IPS-NIHi7 (cell line): ENCODE data around the gene OR4F6.
A peak's percentile ranks its signal among the peaks of the same experiment; 100 is the strongest.
"Not testable (repeated sequence)": the region's sequence is repeated elsewhere in the genome, so short reads cannot be mapped to it uniquely, and the experiment has no call there.

Experiments used
- DNase-seq: peaks from one replicate; pipeline ENCODE4 v3.0.0; 2012; ENCODE audit warnings: mixed read lengths; ENCODE audit errors: extremely low spot score

The OR4F6 gene

GRCh38 chr15:101803209-101803608 lies at the start of gene OR4F6:
Gene OR4F6, plus strand, starts transcription at chr15:101803509. Its CDS starts 2,211 bp downstream, at chr15:101805720.
- DNase-seq = no peak

DNA sequence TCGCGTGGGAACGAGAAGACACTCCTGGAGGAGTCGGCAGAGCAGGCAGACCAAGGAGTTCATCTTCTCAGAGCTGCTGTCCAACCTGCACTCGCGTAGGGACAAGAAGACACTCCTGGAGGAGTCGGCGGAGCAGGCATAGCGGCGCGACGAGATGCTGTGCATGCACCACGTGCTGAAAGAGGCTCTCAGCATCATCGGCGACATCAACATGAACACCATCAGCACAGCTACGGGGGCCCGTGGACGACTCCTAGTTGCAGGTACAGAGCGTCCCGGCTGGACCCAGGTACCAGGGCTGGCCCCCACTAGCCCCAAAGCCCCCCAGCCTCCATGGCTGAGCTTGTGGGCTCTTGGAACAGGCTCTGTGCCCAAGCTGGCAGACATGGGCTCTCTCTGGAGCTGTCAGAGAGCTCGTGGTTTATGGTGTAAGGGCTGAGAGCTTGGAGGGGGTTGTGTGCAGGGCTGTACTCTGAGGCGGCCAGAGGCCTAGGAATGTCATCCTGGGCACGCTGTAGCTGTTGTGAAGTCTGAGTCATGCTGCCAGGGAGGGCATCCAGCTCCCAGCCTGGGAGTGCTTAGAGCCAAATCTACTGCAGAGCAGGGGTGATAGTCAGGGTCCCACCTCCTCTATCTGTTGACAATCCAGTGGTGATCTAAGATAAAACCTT lies 38.5 kb upstream of the OR4F6 start:
- not testable (repeated sequence) for DNase-seq

DNA sequence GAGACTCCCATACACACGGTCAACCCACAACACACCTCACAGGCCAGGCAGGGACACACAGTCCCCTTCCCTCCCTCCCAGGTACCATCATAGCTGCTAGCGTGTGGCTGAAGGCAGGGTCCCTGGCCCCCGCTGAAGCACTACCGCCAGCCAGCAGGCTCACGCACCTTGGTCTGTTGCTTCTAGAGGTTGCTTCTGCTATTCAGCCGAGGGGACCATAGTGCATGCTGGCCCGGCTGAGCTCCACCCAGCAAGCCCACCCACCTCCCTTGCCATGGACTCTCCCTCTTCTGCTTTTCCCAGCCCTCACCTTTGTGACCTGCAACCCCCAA lies 38.0 kb upstream of the OR4F6 start:
- DNase-seq = not testable (repeated sequence)

- no peak for DNase-seq
Observed at GRCh38 chr15:101765772-101766456, 37.4 kb upstream of the OR4F6 start.

GRCh38 chr15:101767083-101767640 lies 36.1 kb upstream of the OR4F6 start:
- DNase-seq = not testable (repeated sequence)

- DNase-seq = no peak
Observed at GRCh38 chr15:101772921-101773320, 30.4 kb upstream of the OR4F6 start.

DNA sequence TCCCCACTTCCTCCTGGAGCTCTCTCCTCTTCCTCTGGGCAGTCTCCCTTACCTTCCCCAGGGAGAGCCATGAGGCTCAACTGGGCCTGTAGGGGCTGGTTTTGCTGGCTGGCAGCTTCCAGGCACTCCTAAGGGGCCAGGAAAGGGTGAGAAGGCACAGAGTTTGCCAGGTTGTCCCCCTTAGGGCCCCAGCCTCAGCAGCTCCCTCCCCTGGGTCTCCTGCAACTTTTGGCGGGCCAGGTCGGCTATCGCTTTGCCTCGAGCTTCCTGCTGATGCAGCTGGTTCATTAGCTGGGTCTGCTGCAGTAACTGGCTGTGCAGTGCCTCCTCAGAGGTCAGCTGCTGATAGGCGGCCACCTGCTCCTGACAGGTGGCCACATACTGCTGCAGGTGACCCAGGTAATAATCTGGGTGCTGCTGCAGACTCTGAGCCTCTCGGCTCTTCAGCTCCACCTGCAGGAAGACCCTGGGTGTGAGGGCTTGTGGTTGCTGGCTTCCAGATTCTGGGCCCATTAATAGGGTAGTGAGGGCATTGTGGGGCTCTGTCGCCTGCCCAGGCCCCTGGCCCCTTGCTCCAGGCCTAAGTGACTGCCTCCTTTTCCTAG lies 29.7 kb upstream of the OR4F6 start:
- DNase-seq = peak; percentile 23

DNA sequence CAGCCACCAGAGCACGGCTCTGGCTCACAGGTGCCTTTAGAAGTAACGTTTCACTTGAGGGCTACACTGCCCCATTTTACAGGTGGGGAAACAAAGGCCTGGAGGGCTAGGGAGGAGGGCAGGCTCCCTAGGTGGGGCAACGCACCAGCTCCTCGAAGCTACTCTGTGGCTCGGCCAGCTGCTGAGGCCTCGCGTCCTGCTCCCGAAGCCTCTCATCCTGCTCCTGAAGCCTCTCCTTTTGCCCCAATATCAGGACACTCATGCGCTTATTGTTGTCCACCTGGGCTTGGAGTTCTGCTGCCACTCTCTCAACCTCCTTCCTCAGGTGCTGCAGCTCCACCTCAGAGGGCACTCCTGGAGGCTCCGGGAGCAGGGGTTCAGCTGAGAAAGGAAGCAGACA lies 28.2 kb upstream of the OR4F6 start:
- no peak for DNase-seq

GRCh38 chr15:101778576-101778975 lies 24.7 kb upstream of the OR4F6 start:
- DNase-seq = not testable (repeated sequence)

DNA sequence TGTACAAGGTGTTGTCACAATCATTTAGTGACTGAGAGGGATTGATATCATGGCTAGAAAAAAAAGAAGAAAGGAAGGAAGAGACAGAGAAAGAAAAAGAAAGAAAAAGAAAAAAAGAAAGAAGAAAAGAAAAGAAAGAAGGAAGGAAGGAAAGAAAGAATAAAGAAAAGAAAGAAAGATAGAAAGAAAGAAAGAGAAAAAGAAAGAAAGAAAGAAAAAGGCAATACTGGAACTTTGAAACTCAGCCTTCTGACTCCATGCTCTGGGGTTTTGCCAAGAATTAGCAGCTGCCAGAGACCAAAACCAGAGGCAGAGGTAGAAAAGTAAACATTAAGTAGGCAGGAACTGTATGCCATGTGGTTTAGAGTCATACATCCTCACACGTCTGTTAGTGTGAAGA lies 23.1 kb upstream of the OR4F6 start:
- DNase-seq = not testable (repeated sequence)

- DNase-seq = peak; percentile 12
Observed at GRCh38 chr15:101781928-101782327, 21.4 kb upstream of the OR4F6 start.

DNA sequence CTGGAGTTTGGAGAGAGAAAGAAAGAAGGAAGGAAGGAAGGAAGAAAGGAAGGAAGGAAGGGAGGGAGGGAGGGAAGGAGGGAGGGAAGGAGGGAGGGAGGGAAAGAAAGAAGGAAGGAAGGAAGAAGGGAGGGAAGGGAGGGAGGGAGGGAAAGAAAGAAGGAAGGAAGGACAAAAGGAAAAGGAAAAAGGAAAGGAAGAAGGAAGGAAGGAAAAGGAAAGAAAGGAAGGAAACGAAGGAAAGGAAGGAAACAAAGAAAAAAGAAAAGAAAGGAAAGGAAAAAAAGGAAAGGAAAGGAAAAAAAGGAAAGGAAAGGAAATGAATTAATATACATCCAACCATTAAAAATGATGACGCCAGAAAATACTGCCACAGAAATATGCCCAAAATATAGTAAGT lies 18.7 kb upstream of the OR4F6 start:
- DNase-seq = no peak

DNA sequence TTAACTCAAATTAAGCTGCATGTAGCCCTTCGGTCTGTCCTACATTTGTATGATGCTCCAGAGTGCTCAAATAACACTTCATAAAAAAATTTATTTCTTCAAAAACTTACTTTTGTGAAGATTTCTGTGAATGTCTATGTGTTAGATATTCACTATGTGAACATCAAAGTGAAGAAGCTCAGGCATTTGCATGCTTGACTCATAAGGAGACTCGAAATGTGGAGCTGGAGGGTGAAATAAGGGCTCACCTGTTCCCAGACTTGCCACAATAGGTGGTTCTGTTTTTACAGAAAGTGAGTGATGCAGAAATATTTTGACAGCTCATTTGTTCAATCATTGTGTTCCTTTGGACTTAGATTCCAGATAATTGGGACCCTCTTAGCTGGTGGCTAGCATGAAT lies 16.9 kb upstream of the OR4F6 start:
- DNase-seq = not testable (repeated sequence)

GRCh38 chr15:101788001-101788400 lies 15.3 kb upstream of the OR4F6 start:
- DNase-seq = not testable (repeated sequence)

DNA sequence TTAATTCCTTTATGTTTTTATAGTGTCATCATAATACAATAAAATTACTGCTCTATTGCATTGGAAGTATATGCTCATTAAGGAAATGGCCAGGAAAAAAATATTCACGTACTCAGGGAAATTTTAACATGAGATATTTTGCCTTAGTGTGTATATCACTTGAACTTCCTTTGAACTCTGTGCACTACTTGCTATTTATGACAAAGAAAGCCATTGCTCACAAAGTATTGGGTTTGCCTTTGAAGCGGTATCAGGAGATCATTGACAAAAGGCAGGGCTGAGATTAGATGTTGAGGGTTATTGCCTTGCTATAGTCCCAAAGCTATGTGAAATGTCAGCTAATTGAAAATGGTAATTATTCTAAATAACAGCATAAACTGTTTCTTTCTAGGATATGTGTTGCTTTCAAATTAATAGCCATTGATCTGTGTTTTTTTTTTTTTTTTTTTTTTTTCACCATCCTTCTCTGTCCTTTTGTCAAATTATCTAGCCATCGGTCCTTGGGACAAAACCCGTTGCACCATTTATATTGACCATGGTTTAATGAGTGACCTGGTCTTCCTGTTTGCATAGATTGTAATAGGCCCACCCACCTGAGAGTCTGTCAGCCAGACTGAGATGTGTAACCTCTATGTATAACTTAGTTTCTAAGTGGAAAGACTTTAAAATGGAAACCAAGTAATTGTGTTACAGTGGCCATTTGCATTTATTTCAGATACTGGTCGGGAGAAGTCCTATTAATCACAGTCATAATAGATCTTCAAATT lies 14.6 kb upstream of the OR4F6 start:
- not testable (repeated sequence) for DNase-seq

- not testable (repeated sequence) for DNase-seq
Observed at GRCh38 chr15:101790748-101791147, 12.6 kb upstream of the OR4F6 start.

- DNase-seq = not testable (repeated sequence)
Observed at GRCh38 chr15:101793981-101794380, 9.3 kb upstream of the OR4F6 start.

DNA sequence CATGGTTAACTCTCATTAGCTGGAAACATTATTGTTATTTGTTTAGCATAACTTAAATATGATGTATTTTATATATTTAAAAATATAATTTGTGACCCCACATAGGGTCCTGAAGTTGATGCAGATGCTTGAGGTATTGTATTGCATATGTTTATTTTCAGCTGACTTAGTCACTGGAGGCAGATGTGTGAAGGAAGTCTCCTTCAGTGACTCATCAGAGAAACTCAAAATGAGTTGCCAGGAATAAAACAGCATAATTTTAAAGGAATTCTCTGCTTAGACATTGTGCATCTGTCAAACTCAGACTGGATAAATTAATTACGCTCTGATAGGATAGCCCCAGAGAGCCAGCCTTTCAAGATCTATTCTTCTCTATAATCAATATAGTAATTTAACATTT lies 7.9 kb upstream of the OR4F6 start:
- no peak for DNase-seq

- DNase-seq = no peak
Observed at GRCh38 chr15:101799665-101800064, 3.6 kb upstream of the OR4F6 start.

GRCh38 chr15:101801048-101801447 lies 2.3 kb upstream of the OR4F6 start:
- no peak for DNase-seq

DNA sequence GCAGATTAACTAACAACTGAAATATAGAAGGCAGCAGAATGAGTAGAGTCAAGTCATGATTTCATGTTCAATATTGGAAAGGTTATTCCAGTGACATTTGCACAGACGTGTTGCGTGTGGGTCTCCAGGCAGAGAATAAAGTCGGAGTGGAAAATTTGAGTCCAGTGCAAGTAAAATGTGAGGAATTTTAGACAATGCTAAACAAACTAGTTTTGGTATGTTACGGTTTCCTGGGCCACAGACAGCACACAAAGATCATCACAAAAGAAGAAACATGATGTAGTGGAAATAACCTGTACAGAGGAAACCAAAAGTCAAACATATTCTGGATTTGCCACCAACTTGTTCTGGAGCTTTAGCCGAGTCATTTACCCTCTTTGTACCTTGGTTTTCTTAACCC lies 367 bp downstream of the OR4F6 start:
- no peak for DNase-seq

DNA sequence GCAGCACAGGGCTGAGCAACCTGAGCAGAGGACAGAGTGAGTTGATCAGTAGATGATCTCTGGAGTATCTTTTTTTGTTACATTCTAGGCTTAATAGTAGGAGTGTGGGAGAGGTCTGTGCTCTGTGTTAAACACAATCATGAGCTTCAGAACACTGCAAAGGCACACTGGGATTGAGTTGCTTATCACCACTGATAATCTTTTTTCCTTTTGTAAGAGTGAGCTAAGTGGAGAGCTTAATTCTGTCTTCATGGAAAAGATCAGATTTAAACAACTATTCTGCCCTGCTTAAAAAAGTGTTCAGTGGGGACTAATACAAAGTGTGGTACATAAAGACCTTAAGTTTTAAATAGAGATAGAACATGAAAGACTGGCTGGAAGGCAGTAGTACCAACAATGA lies 1.1 kb downstream of the OR4F6 start:
- DNase-seq = no peak
